ENCODE results near the gene ROBO1. TPM values are rescaled to one million over a fixed set of nuclear protein-coding genes. Genes with fewer than 3 reads are reported as not detected.

ROBO1 gene
- total RNA-seq, 1 donor from 2014 or later = 27.1 TPM

GRCh38 chr3:78736863-78737262, 1030.9 kb downstream of the ROBO1 start:
- Histone ChIP-seq H3K9me3 (no peaks in the 10 kb centered on the region), H3K36me3 (no peaks in the 10 kb centered on the region), H3K4me1 (no peaks in the 10 kb centered on the region), H3K4me3 (no peak overlapping the region), H3K27me3 (no peaks in the 10 kb centered on the region), H3K27ac (no peak overlapping the region)
- DNase-seq (no peak), ATAC-seq (no peak)
- intact Hi-C loops (cut with DNase I) = no loop called here
- TF ChIP-seq CTCF (IDR thresholded peaks at IDR 0.05) = no peak

- no peak overlapping the region for H3K27ac ChIP-seq
- no peak for TF ChIP-seq CTCF (IDR thresholded peaks at IDR 0.05)
- no peaks in the 10 kb centered on the region for H3K9me3 ChIP-seq
- H3K27me3 ChIP-seq = no peaks in the 10 kb centered on the region
- intact Hi-C loops (cut with DNase I) = no loop called here
- no peaks in the 10 kb centered on the region for H3K36me3 ChIP-seq
- H3K4me1 ChIP-seq = no peaks in the 10 kb centered on the region
- ATAC-seq (no peak), DNase-seq (no peak)
- H3K4me3 ChIP-seq = no peak overlapping the region
These were observed 1033.7 kb downstream of the ROBO1 start for GRCh38 chr3:78734048-78734637.

DNA sequence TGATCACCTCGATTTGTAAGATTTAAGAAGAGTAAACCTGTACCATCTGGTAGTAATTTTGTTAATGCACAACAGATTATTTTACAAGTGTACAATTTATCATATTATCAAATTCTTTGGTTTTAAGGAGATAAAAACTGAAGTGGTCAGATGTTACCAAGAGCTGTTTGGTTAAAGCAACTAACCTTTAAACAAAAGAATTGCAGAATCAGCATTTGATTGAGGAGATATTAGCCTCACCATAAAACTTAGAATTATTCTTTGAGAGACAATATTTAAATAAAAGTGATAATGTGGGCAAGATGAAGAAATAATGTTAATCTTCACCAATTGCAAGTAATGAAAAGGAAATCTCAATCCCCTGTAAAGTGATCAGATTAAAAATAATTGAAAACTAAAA, 1034.9 kb downstream of the ROBO1 start:
- no peak for TF ChIP-seq CTCF (IDR thresholded peaks at IDR 0.05)
- Histone ChIP-seq H3K36me3 (no peaks in the 10 kb centered on the region), H3K4me1 (no peaks in the 10 kb centered on the region), H3K27me3 (no peaks in the 10 kb centered on the region), H3K9me3 (no peaks in the 10 kb centered on the region), H3K4me3 (no peak overlapping the region), H3K27ac (no peak overlapping the region)
- ATAC-seq (no peak), DNase-seq (no peak)
- intact Hi-C loops (cut with DNase I) = no loop called here

- H3K27me3 ChIP-seq = no peaks in the 10 kb centered on the region
- H3K36me3 ChIP-seq = no peaks in the 10 kb centered on the region
- H3K9me3 ChIP-seq = no peaks in the 10 kb centered on the region
- intact Hi-C loops (cut with DNase I) = no loop called here
- no peak overlapping the region for H3K4me3 ChIP-seq
- DNase-seq (no peak), ATAC-seq (no peak)
- no peaks in the 10 kb centered on the region for H3K4me1 ChIP-seq
- no peak overlapping the region for H3K27ac ChIP-seq
- no peak for TF ChIP-seq CTCF (IDR thresholded peaks at IDR 0.05)
These were observed 1035.3 kb downstream of the ROBO1 start for GRCh38 chr3:78732471-78732870.

DNA sequence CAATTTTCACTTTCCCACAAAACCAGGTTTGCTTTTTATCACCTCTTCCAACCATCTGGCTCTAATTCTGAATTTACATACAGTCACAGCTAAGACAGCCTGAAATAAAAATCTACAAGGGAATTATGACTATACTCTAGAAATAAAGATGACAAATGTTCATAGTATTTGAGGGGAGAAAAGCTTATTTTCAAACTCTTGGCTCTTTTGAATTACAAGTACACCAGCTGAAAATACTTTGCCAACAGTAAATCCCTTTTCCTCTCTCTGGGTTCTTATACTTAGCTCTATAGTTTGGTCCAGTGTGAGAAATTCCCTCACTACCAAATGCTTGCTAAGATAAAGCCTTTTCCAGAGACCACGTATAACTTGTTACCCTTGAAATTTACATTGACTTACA, 1037.9 kb downstream of the ROBO1 start:
- no peak for ATAC-seq
- no peak for DNase-seq
- Histone ChIP-seq H3K27ac (no peak overlapping the region), H3K36me3 (no peaks in the 10 kb centered on the region), H3K4me3 (no peak overlapping the region), H3K4me1 (no peaks in the 10 kb centered on the region), H3K27me3 (no peaks in the 10 kb centered on the region), H3K9me3 (no peaks in the 10 kb centered on the region)
- intact Hi-C loops (cut with DNase I) = no loop called here
- no peak for TF ChIP-seq CTCF (IDR thresholded peaks at IDR 0.05)

Measured in upper lobe of right lung (tissue), 1 donor.